OCI-LY3 (cell line): ENCODE results near the gene MAP2.

Experiments used
- CTCF ChIP-seq: fragments of 200-600, 300-600 bp; sonication (generic); IDR thresholded peaks from 2 replicates; pipeline ENCODE4 v1.5.1; 2014; ENCODE audit warnings: antibody characterized with exemption, low read length, low read depth
- EZH2phosphoT487 ChIP-seq: fragments of 200-600 bp; shearing (Covaris generic); IDR thresholded peaks from 2 replicates; pipeline ENCODE4 v1.6.1; 2018; ENCODE audit warnings: antibody characterized with exemption, mixed run types, low read depth

- TF ChIP-seq CTCF (no peak), EZH2phosphoT487 (no peak)
Observed at GRCh38 chr2:209662021-209662420, 238.2 kb downstream of the MAP2 start.
